ENCODE results near the gene DMRT3. TPM values are rescaled to one million over a fixed set of nuclear protein-coding genes. Genes with fewer than 3 reads are reported as not detected.

DMRT3 gene
- total RNA-seq, 1 experiment from 2014 or later: not detected

DNA sequence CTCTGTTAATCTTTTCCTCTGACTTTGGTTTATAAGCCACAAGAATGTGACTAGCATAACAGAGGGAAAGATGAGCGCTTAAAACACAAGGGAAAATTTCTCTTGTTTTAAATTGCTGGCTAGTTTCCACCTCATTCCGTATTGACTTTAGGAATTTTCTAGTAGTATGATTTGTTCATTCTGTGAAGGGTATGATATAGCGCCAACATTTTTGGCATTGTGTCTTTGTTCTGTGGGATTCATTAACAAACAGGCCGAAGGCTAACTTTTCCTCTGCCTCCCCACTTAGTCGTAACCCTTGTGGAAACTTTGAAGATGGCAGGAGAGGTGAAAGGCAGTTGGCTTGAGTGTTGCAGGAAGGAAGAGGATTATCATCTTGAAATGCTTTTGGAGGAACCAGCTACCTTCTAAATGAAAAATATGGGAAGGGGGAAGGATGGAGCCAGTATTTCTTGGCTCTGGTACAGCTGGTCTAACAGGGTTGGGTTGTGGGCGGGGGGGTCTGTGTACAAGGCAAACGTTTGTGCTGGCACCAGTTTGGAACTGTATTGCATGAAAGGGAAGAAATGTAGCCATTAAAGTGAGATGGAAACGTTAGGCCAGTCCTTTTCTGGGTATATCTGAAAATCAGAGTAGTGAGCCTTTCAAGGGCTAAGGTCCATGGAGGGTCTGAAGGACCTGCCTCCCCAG lies 52.2 kb downstream of the DMRT3 start:
- TF ChIP-seq, protein P1, sequence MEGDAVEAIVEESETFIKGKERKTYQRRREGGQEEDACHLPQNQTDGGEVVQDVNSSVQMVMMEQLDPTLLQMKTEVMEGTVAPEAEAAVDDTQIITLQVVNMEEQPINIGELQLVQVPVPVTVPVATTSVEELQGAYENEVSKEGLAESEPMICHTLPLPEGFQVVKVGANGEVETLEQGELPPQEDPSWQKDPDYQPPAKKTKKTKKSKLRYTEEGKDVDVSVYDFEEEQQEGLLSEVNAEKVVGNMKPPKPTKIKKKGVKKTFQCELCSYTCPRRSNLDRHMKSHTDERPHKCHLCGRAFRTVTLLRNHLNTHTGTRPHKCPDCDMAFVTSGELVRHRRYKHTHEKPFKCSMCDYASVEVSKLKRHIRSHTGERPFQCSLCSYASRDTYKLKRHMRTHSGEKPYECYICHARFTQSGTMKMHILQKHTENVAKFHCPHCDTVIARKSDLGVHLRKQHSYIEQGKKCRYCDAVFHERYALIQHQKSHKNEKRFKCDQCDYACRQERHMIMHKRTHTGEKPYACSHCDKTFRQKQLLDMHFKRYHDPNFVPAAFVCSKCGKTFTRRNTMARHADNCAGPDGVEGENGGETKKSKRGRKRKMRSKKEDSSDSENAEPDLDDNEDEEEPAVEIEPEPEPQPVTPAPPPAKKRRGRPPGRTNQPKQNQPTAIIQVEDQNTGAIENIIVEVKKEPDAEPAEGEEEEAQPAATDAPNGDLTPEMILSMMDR (conservative IDR thresholded peaks at IDR 0.05): no peak
- no peak for TF ChIP-seq EZH2 (IDR thresholded peaks at IDR 0.05; ENCODE audit: low read depth)
- Histone ChIP-seq H3K27ac (no peak overlapping the region), H3K9me3 (ENCODE audit: insufficient read depth, low read depth) (no peaks in the 10 kb centered on the region), H3K36me3 (ENCODE audit: low read depth) (no peaks in the 10 kb centered on the region), H3F3A (ENCODE audit: insufficient read depth, low read depth) (no peaks in the 10 kb centered on the region), H3K9me2 (ENCODE audit: insufficient read depth) (no peaks in the 10 kb centered on the region), H2AFZ (no peak overlapping the region), H3K4me3 (no peak overlapping the region), H3K4me1 (replicated peaks; ENCODE audit: insufficient read depth) (no peaks in the 10 kb centered on the region), H3K27me3 (ENCODE audit: insufficient read depth, low read depth) (peaks cover 31% of the 10 kb centered on the region; the same call in 1 of the 2 replicates), H4K20me1 (ENCODE audit: insufficient read depth) (no peaks in the 10 kb centered on the region), H3K4me2 (no peak overlapping the region), H3K79me2 (ENCODE audit: low read depth) (no peaks in the 10 kb centered on the region)
- no peak for DNase-seq
- intact Hi-C loops (cut with micrococcal nuclease; ENCODE audit: unreplicated experiment): no loop called here
- POLR2A ChIA-PET (ENCODE audit: unreplicated experiment): no interaction called here
- no TSS peak for BruUV-seq (replicated peaks)
- CTCF ChIA-PET: no interaction called here

DNA sequence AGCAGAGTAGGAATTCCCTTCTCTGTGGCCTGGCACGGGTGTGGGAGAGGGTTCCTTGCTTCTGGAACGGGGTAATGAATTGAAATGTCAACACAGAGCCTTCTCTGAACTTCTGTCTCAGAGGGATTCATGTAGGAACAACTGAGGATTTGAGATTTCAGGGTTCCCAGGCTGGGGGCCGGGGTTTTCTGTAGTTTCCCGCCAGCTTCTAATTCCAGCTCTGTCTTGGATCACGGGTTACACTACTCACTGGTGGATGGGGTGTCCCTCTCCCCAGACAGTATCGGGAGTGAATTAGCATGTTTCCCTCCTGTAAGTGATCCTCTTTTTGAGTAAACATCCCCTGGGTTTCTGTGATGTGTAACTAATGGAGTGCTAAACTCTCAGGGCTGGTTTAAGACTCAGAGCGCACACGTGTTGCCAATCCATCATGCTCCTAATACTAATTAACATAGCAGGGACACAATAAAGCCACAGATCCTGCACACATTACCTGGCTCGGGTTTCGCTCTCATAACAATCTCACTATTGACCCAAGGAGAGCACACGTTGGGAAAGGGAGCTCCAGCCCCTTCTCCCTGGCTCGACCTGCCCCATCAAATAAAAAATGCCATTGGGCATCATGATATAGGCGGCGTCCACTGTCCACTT lies 55.6 kb downstream of the DMRT3 start:
- H3K27ac ChIP-seq: no peak overlapping the region
- TF ChIP-seq EZH2 (IDR thresholded peaks at IDR 0.05; ENCODE audit: low read depth): no peak
- TF ChIP-seq, protein P1 (conservative IDR thresholded peaks at IDR 0.05): no peak
- no peak overlapping the region for H3K4me3 ChIP-seq
- ChIA-PET POLR2A (ENCODE audit: unreplicated experiment) (no interaction called here), CTCF (no interaction called here)
- H3K36me3 ChIP-seq (ENCODE audit: low read depth): no peaks in the 10 kb centered on the region
- no peak overlapping the region for H2AFZ ChIP-seq
- intact Hi-C loops (cut with micrococcal nuclease; ENCODE audit: unreplicated experiment): no loop called here
- no peaks in the 10 kb centered on the region for H3K79me2 ChIP-seq (ENCODE audit: low read depth)
- no peaks in the 10 kb centered on the region for H3K9me2 ChIP-seq (ENCODE audit: insufficient read depth)
- H3K4me1 ChIP-seq (replicated peaks; ENCODE audit: insufficient read depth): no peaks in the 10 kb centered on the region
- no peak overlapping the region for H3K4me2 ChIP-seq
- no peaks in the 10 kb centered on the region for H3F3A ChIP-seq (ENCODE audit: insufficient read depth, low read depth)
- no peaks in the 10 kb centered on the region for H4K20me1 ChIP-seq (ENCODE audit: insufficient read depth)
- peaks cover 23% of the 10 kb centered on the region; the same call in 1 of the 2 replicates for H3K27me3 ChIP-seq (ENCODE audit: insufficient read depth, low read depth)
- no TSS peak for BruUV-seq (replicated peaks)
- no peak for DNase-seq
- no peaks in the 10 kb centered on the region for H3K9me3 ChIP-seq (ENCODE audit: insufficient read depth, low read depth)

DNA sequence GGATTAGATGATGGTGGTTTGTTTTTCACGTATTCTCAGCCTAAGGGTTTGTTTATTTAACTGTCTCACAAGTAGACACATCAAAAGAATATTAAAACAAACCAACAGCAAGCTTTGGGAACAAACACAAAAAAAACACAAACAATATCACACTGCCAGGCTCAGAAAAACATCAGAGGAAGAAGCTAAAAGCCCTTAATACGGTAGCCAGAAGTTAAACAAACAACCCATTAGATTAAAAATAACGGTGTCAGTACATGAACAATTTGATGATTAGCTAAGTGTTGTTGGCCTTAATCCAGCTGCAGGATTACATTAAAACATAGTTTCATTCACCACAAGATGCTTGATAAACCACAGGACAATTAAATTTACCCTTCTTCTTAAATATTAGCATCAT lies 57.8 kb downstream of the DMRT3 start:
- Histone ChIP-seq H3K4me3 (no peak overlapping the region), H3K9me2 (ENCODE audit: insufficient read depth) (no peaks in the 10 kb centered on the region), H3K4me1 (replicated peaks; ENCODE audit: insufficient read depth) (no peaks in the 10 kb centered on the region), H3K27ac (no peak overlapping the region), H3K27me3 (ENCODE audit: insufficient read depth, low read depth) (peaks cover 18% of the 10 kb centered on the region; the same call in 1 of the 2 replicates), H2AFZ (no peak overlapping the region), H3F3A (ENCODE audit: insufficient read depth, low read depth) (no peaks in the 10 kb centered on the region), H3K4me2 (no peak overlapping the region), H3K79me2 (ENCODE audit: low read depth) (no peaks in the 10 kb centered on the region), H3K36me3 (ENCODE audit: low read depth) (no peaks in the 10 kb centered on the region), H4K20me1 (ENCODE audit: insufficient read depth) (no peaks in the 10 kb centered on the region), H3K9me3 (ENCODE audit: insufficient read depth, low read depth) (no peaks in the 10 kb centered on the region)
- intact Hi-C loops (cut with micrococcal nuclease; ENCODE audit: unreplicated experiment): no loop called here
- ChIA-PET POLR2A (ENCODE audit: unreplicated experiment) (no interaction called here), CTCF (no interaction called here)
- DNase-seq: no peak
- BruUV-seq (replicated peaks): no TSS peak
- TF ChIP-seq EZH2 (IDR thresholded peaks at IDR 0.05; ENCODE audit: low read depth): no peak
- TF ChIP-seq, protein P1 (conservative IDR thresholded peaks at IDR 0.05): no peak
